Nucleus accumbens (tissue), 56 donors: ENCODE measurements around the gene LRRC32.
"Not testable (repeated sequence)": the region's sequence is repeated elsewhere in the genome, so short reads cannot be mapped to it uniquely, and the experiment has no call there.

Experiments
- DNase-seq, 56 donors: peaks; one replicate each; lab custom pipeline; 2025; lab: John Stamatoyannopoulos, UW

The LRRC32 gene

DNA sequence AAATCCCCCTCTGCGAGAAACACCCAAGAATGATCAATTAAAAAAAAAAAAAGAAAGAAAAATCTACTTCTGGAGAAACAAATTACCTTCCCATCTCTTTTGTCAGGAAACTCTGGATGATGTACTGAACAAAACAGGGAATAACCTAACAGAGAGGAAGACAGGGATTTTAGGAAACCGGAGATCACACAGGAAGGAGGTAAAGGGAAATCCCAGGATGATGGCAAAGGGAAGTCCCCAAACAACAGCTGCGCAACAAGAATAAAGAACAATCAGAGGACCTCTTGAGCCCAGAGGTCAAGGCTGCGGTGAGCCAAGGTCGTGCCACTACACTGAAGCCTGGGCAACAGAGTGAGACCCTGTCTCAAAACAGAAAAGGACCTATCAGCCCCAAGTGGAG, 50.7 kb downstream of the LRRC32 start:
- DNase-seq, result not testable (repeated sequence)

DNA sequence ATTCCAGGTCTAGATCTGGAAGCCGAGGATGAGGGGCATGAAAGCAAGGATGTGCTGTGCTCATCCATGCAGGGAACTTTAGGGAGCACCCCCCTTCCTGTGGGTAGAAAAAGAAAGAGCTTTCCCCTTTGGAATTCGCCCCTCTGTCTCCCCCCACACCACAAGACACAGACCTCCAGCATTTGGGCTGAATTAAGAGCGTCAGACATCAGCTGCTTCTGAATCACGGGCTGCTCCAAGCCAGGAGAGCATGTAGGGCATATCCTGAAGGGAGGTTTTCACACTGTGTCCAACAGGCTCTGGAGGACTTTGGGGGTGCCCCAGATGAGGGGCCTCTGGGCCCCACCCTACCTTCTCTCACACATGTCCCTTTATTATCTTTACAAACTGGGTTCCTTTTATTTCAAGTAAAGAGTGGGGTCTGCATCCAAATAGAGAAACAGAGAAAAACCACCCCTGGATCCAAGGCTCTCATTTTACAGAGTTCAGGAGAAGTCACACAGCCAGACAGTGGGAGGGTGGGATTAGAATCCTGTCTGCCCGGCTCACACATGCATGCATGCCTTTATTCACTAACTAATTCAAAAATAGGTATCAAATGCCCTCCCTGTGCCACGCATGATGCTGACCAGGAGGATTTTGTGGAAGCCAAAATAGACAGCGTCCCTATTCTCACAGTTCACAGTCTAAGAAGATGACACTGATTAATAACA, 52.8 kb downstream of the LRRC32 start:
- no peak for DNase-seq

DNA sequence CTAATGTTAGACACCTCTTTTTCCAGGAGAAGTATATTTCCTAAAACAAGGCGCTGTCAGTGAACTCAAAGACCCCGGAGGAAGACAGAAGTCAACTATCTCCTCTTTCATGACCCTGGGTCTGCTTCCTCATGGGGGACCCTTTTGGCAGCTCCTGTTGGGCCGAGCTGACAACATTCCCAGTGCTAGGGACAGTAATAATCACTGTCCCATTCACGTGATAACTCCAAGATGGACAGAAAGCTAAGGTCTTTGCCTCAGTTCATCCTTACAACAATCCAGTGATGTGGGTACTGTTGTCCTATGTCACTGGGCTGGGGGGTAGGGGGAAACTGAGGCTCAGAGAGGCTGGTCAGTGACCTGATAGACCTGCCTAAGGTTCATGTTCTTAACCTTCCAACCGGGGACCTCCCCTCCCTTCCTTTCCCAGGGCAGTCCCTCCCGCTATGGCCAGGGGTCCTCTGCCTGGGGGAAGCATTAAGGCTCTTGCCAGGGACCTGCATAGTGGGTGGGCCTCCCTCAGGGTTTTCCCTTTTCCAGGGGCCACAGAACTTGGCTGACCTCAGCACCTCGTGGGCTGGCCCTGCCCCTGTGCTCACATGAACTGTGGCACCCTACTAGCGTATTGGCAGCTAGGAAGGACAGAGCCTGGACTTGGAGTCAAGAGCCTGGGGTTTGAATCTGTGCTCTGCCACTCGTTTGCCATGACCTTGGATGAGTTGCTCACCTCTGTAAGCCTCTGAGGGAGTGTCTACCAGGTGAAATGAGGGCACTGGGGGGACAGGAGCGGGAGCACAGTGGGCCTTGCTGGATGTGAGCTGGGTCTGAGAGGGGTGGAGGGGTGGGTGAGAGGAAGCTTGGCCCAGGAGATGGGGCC, 53.6 kb downstream of the LRRC32 start:
- no peak for DNase-seq

DNA sequence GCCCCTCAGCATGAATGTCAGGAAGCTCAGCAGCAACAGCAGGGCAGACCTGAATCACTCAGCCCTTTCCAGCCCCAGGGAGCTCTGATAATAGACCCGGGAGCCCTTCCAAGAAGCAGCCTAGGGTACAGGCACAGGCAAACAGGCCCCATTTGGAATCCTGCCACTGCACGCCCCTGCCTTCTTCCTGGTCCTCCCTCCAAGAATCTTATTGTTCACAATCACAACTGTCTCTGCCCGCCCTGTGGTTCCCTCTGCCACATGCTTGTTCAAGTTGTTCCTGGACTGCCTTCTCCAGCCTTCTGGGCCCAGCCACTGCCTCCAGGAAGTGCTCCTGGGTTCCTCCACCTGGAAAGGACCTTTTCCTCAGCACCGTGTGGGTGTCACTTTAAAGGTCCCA, 54.6 kb downstream of the LRRC32 start:
- DNase-seq, result no peak

DNA sequence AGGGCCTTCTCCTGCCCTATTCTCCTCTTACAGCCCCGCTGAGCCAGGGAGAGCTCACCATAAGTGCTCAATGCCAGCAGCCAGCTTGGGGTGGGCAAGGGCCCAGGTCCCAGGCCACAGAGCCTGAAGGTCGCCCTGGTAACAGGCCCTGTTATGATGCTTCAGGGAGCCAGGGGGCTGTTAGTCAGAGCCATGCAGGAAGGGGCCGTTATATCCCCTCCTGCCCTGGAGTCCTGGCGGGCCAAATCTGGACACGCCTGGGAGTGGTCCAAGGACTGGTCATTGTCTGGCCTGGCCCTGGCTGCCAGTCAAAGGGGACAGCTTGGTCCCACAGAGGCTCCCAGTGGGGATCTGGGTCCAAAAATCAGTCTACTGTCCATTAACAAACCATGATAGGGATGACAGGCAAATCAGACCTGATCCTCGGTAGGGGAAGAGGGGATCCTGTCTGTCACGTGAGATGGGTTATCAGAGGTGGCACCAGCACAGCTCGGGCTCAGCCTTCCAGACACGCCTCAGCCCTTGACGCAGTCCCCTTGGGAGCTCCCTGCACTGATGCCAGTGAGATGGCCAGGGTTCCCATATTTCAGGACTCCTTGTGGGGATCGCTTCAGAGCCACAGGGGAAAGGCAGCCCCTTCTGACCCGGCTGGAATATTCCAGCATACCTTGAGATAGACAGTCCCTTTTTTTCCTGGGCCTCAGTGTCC, 55.9 kb downstream of the LRRC32 start:
- peak in 1 of 56 donors; percentile 22 for DNase-seq

DNA sequence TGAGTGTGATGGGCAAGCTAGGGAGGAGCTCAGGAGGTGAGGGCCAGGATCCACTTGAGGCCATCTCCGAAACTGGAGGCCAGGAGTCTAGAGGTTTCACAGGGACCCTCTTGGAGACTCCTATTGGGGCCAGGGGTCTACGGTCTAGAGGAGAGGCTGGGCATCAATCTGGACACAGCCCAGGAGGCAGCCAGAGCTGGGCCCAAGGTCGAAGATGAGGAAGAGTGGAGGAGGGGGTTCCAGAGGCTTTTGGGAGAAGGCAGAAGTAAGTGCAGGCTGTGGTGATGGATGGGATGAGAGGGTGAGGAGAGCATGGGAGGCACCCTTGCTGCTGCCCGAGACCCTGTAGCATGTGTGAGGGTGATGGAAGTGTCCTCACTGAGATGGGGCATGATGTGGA, 56.6 kb downstream of the LRRC32 start:
- DNase-seq, result no peak

DNA sequence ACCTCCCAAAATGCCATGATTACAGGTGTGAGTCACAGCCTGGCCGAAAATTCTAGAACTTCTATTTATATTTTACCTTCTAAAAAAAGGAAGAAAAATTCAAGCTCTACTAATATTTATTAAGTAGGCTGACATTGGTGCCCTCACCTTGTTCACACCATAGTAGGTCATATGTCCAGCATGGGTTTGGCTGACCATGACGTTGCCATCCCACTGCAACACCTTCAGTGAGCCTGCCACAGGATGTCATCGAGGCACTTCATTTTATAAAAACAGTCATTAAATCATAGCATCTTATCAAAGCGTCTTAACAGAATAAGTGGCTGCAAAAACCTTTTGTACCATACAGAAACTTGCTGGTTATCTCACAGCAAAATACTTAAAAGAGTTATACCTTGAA, 58.3 kb downstream of the LRRC32 start:
- DNase-seq, result no peak

DNA sequence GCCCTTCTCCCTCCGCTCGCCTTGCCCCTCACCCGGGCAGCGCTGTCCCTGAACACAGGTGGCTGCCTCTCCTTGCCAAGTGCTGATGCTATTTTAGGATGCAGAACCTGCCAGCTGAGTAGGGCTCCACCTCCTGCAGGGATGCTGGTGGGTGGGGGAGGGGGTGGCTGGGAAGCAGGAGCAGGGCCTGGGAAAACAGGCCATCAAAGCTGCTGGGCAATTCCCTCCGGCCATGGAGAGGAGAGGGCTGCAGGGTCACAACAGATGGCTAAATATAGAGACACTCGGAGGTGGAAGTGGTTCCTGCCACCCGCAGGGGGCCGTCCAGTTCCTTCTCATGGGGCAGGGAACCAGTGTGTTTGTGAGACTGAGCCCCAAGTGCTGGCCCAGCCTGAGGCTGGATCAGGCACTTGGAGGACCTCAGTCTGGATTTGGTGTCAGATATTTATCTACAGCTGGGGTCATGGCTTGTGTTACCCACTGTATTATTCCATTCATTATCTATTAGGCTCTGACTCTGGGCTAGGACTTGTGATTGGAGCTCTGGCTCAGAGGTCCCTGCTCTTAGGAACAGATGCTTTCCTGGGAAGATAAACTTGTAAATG, 59.6 kb downstream of the LRRC32 start:
- peak in 5 of 56 donors; percentile 11 to 26 (median 17) for DNase-seq

DNA sequence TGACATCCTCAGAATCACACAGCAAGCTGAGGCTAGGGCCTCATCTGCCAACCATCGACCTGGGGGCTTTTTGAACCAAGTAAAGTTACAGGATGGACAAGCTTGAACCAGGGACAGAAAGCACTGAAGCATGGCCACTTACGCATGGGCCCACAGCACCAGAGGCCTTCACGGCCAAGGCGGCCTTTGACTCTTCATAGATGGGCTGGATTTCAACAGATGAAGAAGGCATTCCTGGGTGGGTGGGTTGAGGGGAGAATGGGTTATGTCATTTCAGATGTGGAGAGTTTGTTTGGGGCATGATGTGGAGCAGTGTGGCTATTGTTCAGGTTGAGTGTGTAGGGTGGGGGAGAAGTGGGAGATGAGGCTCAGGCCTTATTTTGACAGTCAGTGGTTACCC, 60.2 kb downstream of the LRRC32 start:
- DNase-seq, result no peak

DNA sequence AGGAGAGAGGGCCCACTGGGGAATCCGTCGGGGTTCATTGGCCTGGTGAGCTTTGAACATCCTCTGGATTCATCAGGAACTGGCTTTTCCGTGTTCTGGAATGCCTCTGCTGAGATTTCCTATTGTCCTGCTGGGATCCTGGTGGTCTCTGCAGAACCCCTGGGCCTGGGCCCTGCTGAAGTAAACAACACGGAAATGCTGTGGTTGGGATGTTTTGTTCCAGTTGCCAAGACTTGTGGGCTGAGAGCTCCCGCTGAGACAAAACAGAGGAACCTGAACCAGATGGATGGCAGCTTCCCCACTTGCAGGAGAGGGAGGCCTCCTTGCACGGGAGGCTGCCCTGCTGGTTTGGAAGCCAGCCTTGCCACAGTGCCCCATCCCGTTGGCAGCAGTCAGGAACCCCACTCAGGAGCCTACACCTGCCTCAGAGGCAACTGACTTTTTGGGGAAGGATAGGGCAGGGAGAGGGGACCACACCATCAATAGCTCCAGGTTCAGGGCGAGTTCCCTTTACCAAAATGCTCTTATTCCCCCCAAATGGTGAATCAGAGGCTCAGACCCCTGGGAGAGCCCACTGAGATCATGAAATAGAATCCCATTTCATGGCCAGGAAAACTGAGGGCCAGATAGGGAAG, 60.7 kb downstream of the LRRC32 start:
- no peak for DNase-seq

DNA sequence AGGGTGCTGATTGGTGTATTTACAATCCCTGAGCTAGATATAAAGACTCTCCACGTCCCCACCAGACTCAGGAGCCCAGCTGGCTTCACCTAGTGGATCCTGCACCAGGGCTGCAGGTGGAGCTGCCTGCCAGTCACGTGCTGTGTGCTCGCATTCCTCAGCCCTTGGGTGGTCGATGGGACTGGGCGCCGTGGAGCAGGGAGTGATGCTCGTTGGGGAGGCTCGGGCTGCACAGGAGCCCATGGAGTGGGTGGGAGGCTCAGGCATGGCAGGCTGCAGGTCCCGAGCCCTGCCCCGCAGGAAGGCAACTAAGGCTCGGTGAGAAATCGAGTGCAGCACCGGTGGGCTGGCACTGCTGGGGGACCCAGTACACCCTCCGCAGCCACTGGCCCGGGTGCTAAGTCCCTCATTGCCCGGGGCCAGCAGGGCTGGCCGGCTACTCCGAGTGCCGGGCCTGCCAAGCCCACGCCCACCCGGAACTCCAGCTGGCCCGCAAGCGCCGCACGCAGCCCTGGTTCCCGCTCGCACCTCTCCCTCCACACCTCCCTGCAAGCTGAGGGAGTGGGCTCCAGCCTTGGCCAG, 61.6 kb downstream of the LRRC32 start:
- DNase-seq, result not testable (repeated sequence)

DNA sequence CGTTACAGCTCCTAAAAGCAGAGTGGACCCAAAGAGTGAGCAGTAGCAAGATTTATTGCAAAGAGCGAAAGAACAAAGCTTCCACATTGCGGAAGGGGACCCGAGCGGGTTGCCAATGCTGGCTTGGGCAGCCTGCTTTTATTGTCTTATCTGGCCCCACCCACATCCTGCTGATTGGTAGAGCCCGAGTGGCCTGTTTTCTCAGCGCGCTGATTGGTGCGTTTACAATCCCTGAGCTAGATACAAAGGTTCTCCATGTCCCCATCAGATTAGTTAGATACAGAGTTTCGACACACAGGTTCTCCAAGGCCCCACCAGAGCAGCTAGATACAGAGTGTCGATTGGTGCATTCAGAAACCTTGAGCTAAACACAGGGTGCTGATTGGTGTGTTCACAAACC, 62.3 kb downstream of the LRRC32 start:
- DNase-seq, result not testable (repeated sequence)
